ENCODE measurements around the gene MAGI2.
"Not testable (repeated sequence)": the region's sequence is repeated elsewhere in the genome, so short reads cannot be mapped to it uniquely, and the experiment has no call there.

Gene MAGI2

GRCh38 chr7:78002021-78002420, 1451.4 kb downstream of the MAGI2 start:
- no peak for DNase-seq (ENCODE audit: low read depth in 2 of 2)

DNA sequence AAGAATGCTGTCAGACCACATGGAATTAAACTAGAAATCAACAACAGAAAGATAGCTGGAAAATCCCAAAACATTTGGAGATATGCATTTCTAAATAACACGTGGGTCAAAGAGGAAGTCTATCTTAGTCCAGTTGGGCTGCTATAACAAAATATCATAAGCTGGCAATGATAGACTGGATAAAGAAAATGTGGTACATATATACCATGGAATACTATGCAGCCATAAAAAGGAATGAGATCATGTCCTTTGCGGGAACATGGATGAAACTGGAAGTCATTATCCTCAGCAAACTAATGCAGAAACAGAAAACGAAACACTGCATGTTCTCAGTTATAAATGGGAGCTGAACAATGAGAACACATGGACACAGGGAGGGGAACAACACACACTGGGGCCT, 1454.3 kb downstream of the MAGI2 start:
- DNase-seq (ENCODE audit: low read depth in 2 of 2), result not testable (repeated sequence)

GRCh38 chr7:77995717-77996116, 1457.8 kb downstream of the MAGI2 start:
- DNase-seq (ENCODE audit: low read depth in 2 of 2), result no peak

GRCh38 chr7:77993838-77994237, 1459.6 kb downstream of the MAGI2 start:
- no peak for DNase-seq (ENCODE audit: low read depth in 2 of 2)

DNA sequence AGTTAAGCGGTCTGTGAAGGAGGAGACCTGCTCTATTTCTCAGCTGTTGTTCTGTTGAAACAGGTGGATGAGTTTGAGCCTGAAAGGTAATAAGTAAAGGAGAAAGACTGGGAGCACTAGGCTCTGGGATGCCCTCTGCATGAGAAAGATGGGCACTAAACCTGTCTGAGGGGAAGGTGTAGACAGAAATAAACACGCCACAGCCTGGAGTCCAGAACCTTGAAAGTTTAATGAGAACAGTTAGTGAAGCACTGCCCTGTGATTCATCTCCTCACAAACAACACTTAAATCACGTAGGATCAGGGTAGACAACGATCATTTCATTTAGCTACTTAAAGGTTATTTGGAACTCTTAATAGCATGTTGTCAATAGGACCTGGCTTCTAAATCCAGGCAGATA, 1461.8 kb downstream of the MAGI2 start:
- no peak for DNase-seq (ENCODE audit: low read depth in 2 of 2)

GRCh38 chr7:77989981-77990566, 1463.4 kb downstream of the MAGI2 start:
- DNase-seq (ENCODE audit: low read depth in 2 of 2), result no peak

DNA sequence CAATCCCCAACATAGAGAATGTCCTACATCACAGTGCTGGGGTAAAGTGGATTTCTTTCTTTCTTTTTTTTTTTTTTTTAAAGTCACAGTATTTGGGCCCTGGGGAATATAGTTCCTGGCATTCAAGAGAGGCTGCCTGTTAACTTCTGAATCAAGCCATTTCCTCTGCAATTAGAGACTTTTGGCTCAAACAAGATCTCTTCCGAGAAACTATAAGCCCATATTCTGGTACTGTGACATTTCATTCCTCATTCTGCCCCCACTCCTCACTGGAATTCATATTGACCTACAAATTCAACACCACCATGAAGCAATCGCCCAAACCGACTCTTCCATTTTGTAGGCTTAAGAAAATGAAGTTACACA, 1467.5 kb downstream of the MAGI2 start:
- DNase-seq (ENCODE audit: low read depth in 2 of 2), result no peak

DNA sequence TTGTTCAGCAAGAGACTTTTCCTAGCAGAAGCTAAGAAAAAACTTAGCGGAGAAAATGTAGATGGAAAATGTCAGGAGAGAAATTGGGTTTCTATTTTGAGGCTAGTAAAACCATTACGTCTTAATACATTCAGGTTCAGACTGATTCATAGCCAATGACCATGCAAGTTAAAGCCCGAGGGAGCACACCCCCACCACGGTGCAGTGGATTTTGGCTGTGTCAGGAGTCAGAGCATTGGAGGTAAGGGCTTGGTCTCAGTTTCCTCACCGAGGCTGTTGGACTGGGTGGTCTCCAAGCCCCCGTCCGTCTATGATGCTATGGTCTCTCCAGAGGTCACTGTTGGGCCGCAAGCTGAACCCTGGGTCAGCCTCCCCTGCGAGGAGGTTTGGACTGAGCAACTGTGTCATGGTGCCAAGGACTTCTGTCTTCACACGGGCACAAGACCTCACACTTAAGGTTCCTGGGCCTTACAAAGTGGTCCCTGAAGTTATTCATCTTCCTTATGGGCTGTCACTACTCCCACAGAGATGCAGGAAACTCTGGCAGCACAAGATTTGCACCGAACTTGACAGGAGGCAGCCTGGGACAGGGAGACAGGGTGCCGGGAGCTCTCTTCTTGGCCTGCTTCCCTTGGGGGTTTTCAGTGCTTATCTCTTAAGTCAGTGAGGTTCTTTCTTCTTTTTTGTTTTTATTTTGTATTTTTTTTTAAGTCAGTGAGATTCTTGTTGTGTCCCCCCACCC, 1468.1 kb downstream of the MAGI2 start:
- no peak for DNase-seq (ENCODE audit: low read depth in 2 of 2)

GRCh38 chr7:77983973-77984372, 1469.5 kb downstream of the MAGI2 start:
- no peak for DNase-seq (ENCODE audit: low read depth in 2 of 2)

GRCh38 chr7:77982926-77983550, 1470.4 kb downstream of the MAGI2 start:
- no peak for DNase-seq (ENCODE audit: low read depth in 2 of 2)

- DNase-seq (ENCODE audit: low read depth in 2 of 2), result no peak
These were observed 1473.3 kb downstream of the MAGI2 start for GRCh38 chr7:77980087-77980713.

DNA sequence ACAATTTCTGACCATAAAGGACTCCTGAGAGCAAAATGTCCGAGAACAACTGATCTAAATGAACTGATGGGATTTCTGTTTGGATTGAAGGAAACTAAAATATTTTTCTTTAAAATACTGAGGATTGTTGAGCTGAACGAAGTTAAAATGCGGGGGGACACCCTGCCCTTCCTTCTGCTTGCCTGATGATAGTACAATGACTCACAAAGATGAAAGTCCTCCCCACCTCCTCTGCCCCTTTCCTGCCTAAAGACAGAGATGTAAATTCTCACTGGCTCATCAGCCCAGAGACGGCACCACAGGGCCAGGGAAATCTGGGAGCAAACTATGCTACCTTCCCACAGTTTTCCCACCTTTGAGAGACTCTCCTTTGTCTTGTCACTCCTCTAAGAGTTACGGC, 1474.2 kb downstream of the MAGI2 start:
- no peak for DNase-seq (ENCODE audit: low read depth in 2 of 2)

- no peak for DNase-seq (ENCODE audit: low read depth in 2 of 2)
These were observed 1477.6 kb downstream of the MAGI2 start for GRCh38 chr7:77975672-77976480.

DNA sequence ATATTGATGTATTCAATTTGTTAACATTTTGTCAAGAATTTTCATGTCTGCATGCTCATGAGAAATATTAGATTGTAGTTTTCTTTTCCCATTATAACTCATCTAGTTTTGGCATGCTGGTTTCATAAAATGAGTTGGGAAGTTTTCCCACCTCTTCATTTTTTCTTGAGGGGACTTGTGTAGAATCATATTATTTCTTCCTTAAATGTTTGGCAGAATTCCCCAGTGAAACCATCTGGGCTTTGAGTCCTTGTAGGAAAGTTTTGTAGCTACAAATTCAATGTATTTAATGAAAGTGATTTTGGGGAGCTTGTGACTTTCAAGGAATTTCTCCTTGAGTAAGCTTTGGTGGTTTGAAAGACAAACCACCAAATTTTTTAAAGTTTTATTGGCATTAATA, 1481.7 kb downstream of the MAGI2 start:
- no peak for DNase-seq (ENCODE audit: low read depth in 2 of 2)

- no peak for DNase-seq (ENCODE audit: low read depth in 2 of 2)
These were observed 1486.0 kb downstream of the MAGI2 start for GRCh38 chr7:77967429-77967828.

All from fibroblast of skin of left biceps (primary cell).